LNCAP (cell line): Measurements from ENCODE around the gene BEST1.

Experiments
- TF ChIP-seq, protein P1 (sequence below): fragments of 450-650 bp; IDR thresholded peaks from 2 replicates; pipeline ENCODE4 v1.5.1; 2017; ENCODE audit warnings: mild to moderate bottlenecking

BEST1 gene

DNA sequence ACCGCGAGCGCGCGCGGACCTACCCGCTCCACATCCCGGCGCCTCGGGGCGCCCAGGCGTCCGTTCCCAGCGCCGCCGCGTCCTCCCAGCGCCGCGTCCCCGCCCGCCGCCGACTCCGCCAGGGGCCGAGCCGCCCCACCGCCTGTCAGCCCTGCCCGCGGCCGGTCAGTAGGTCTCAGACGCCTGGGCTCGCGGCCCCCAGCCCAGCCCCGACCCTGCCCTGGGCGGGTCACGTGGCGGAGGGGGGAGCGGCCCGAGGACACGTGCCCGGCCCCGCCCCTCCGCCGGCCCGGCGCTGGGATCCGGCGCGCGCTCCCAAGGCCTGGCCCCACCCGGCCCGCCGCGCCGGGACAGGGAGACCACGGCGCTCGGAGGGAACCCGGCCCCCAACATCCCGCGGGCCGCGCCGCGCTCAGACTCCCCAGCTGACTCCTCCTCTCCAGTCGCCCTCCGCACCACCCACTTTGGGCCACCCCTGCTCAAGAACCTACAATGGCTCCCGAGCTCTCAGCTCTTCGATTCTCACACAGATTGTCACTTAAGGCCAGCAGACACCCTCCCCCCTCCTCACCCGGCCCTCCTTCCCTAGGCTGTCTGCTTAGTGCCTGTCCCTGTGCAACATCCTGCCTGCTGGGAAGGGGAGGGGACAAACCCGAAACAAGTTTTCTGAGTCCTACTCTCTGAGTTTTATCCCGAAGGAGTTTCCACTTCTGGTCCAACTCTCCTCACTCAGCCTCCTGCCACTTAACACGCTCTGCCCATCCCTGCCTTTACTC is 32.6 kb upstream of the BEST1 start, which contains the start of gene RAB3IL1:
Gene RAB3IL1 (minus strand): TSS at position 233 of the 776 bp plus-strand sequence. CDS start 199 bp downstream, at position 34.
- TF ChIP-seq, protein P1, sequence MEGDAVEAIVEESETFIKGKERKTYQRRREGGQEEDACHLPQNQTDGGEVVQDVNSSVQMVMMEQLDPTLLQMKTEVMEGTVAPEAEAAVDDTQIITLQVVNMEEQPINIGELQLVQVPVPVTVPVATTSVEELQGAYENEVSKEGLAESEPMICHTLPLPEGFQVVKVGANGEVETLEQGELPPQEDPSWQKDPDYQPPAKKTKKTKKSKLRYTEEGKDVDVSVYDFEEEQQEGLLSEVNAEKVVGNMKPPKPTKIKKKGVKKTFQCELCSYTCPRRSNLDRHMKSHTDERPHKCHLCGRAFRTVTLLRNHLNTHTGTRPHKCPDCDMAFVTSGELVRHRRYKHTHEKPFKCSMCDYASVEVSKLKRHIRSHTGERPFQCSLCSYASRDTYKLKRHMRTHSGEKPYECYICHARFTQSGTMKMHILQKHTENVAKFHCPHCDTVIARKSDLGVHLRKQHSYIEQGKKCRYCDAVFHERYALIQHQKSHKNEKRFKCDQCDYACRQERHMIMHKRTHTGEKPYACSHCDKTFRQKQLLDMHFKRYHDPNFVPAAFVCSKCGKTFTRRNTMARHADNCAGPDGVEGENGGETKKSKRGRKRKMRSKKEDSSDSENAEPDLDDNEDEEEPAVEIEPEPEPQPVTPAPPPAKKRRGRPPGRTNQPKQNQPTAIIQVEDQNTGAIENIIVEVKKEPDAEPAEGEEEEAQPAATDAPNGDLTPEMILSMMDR, result no peak

DNA sequence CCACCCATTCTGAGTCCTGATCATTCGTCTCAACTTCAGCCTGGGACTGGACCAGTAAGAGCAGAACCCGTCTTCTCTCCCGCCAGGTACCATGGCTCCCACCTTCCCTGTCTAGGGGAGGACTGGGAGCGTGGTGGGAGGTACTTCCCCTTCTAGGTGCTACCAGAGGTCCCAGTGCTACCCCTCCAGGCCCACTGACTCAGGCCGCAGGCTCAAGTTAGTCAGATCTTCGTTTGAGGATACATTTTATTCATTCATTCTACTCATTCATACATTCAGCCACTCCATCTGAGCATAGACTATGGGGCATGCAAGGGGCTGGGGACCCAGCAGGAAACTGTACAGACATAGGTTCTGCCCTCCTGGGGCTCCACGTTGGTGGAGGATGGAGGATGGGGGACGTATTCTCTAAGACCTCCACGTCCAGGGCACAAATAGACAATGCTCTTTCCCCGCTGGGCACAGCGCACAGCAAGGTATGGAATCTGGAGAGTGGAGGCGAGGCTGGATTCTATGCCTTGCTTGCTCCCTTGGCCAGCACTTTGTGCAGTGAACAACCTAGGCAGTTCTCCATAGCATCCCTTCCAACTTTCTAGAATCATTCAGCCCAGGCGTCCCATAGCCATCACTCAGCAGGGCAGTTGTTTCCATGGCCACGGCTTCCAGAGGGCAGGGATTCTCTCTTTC is 31.8 kb upstream of the BEST1 start:
- TF ChIP-seq, protein P1, result no peak

DNA sequence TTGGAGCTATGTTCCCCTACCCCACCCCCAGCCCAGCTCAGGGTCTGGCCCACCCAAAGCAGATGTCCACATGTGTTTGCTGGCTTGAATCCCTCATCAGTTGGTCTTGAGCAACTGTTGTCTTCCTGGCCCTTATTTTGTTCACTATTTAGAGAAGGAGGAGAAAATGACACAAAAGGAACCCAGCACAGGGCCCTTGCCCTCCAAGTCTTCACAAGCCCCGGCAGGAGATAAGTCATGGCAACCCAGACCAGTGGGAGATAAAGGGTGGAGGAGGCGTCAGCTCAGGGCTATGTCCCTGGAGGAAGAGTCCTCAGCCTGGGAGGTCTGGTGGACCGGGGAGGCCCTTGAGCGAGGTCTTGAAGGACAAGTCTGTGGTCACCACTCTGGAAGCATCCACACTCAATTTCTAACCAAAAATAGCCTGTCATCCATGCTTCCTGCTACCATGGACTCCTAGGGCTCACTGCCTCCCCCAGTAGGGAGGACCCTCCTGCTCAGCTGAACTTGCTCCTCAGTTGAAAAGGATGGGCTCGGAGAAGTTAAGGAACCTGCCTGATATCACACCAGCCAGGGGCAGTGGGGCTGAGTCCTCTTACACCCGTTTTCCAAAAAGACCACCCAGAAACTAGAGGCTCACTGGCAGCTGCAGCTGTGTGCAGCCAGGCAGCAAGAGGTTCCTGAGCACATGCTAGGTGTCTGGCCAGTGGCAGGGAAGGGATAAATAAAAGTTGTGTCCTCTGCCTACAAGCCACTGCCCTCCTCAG is 31.0 kb upstream of the BEST1 start:
- TF ChIP-seq, protein P1, result no peak

DNA sequence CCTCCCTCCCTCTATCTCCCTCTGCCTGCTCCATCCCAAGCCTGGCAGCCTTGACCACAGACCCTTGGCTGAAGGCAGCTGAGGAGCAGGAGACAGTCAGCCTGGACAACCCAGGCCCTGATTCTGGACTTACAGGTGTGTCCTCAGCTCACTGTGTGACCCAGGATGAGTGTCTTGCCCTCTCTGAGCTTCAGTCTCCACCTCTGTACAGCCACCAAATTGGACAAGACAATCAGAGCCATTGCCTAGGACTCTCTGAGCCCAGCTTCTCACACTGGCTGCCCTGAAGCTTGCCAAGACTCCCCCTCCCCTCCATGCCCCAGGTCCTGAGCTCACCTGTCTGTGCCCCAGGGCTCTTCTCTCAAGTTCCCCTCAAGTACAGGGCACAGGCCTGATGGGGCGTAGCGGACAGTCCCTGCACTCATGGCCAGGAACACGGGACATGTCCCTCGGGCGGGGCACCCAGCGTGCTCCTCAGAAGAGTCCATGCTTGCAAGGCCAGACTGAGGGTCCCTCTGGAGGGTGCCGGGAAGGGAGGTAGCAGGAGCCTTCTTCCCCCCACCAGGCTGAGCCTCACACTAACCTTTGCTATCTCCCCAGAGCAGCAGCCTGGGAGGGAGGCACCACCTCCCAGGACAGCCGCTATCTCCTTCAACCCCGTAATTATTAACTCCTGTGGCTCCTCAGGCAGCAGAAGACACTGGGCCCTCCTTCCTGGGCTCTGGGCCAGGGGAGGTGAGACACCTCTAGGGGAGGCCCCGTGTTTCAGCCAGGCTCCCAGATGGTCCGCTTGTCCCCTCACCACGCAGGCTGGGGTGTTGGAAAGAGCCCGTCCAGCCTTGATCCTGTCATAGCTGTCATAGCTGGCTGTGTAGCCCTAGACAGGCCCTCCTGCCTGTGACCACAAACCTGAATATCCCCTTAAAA is 30.2 kb upstream of the BEST1 start:
- TF ChIP-seq, protein P1, result no peak

DNA sequence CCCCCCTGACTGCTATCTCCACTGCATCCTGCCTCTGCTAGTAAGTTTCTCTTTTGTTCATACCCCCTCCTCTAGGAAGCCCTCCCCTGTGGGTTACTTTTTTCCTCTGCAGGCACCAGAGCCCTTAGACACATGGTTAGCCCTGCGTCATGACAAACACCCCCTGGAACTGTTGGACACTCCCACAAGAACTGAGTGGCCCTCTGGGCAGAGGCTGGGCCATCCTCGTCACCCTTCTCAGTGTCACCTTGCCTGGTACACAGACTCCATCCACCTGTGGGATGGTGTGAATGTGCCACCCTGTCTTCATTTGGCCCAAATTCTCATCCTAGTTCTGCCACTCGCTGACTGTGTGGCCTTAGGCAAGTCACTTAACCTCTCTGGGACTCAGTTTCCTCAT is 28.7 kb upstream of the BEST1 start:
- TF ChIP-seq, protein P1, result no peak

DNA sequence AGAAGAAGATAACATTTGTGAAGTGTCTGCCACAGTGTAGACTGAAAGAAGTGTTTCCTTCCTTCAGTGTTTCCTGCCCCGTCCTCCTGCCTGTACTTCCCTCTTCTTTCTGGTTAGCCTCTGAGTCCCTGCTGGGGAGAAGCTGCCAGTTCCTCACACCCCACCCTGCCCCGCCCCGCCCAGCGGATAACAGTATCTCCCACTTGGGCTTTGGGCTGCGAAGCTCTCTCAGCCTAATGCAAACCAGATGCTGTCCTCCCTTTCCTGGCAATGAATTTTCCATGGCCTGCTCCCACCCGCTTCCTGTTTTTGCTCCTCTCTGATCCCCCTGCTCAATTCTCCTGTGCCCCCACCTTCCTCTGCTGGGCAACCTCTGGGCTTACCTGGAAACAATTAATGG is 27.6 kb upstream of the BEST1 start:
- TF ChIP-seq, protein P1, result no peak
